AG09309 (cell line): Measurements from ENCODE around the gene JPH3.

Experiments
- DNase-seq: peaks from one replicate; pipeline ENCODE4 v3.0.0-alpha.2; 2010; ENCODE audit warnings: low read depth
- H3K4me3 ChIP-seq: 2 replicates; pipeline ENCODE4 v1.5.1; 2011; ENCODE audit warnings: mild to moderate bottlenecking, low read depth, low read length, moderate library complexity; ENCODE audit not compliant: control insufficient read depth
- TF ChIP-seq, protein P1 (sequence below): IDR thresholded peaks from 2 replicates; pipeline ENCODE4 v1.5.1; 2011; ENCODE audit warnings: mild to moderate bottlenecking, low read depth, low read length, inconsistent platforms; ENCODE audit not compliant: insufficient read depth, control insufficient read depth; ENCODE audit errors: missing control alignments

Gene JPH3

DNA sequence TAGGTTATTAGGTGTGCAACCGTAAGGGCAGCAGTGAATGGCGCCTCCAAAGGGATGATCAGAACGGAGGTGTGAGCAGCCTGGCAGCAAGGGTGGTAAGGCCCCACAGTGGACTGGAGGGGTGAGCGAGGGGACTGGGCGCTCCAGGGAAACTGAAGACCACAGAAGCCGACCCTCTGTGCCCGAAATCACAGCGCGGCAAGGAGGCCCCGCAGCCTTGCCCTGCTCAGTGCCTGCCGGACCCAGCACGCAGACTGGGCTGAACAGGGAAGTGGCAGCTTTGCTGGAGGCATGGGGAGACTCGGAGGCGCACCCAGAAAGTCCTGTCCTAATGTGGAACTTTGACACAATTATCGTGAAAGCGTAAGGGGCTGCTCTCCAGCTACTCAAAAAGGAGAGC lies 125.0 kb downstream of the JPH3 start:
- DNase-seq: no peak
- TF ChIP-seq, protein P1, sequence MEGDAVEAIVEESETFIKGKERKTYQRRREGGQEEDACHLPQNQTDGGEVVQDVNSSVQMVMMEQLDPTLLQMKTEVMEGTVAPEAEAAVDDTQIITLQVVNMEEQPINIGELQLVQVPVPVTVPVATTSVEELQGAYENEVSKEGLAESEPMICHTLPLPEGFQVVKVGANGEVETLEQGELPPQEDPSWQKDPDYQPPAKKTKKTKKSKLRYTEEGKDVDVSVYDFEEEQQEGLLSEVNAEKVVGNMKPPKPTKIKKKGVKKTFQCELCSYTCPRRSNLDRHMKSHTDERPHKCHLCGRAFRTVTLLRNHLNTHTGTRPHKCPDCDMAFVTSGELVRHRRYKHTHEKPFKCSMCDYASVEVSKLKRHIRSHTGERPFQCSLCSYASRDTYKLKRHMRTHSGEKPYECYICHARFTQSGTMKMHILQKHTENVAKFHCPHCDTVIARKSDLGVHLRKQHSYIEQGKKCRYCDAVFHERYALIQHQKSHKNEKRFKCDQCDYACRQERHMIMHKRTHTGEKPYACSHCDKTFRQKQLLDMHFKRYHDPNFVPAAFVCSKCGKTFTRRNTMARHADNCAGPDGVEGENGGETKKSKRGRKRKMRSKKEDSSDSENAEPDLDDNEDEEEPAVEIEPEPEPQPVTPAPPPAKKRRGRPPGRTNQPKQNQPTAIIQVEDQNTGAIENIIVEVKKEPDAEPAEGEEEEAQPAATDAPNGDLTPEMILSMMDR: no peak
- H3K4me3 ChIP-seq: no peak overlapping the region

DNA sequence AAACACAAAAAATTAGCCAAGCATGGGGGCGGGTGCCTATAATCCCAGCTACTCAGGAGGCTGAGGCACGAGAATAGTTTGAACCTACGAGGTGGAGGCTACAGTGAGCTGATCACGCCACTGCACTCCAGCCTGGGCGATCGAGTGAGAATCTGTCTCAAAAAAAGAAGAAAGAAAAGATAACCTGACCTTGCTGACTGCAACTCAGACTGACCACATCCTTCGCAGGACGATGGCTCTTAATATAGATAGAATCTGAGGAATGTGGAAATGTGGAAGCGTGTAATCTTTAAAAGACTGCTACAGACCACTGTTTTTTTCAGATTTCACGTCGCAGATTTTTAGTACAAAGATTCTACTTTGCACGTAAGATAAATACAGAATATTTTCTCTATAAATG lies 125.7 kb downstream of the JPH3 start:
- TF ChIP-seq, protein P1: no peak
- no peak overlapping the region for H3K4me3 ChIP-seq
- no peak for DNase-seq

DNA sequence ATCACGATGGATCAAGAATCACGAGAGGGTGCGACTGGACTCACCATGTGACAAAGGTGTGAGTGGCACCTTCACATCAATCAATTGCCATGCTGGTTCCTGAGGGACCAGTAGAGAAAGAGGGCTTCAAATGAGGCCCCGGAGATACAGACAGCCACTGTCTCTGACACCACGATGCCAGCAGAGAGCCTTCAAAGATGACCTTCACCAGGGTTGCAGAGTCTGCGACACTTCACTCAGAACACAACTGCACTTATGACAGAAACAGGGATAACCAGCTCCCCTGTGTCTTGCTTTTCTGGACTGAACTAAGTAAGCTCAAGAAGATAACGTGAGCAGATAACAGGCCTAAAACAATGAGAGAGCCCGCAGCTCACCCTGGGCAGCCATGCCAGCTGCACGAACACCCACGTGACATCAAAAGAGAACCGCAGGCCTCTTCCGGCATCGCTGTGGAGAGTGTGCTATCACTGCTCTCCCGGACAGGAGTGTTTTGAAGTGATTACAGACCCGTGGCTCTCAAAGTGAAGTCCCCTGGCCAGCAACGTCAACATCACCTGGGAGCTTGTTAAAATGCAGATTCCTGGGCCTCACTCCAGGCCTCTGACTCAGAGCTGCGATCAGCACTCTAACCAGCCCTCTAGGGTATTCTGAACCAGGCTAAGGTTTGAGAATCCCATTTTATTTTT lies 127.1 kb downstream of the JPH3 start:
- TF ChIP-seq, protein P1: no peak
- no peak overlapping the region for H3K4me3 ChIP-seq
- no peak for DNase-seq

DNA sequence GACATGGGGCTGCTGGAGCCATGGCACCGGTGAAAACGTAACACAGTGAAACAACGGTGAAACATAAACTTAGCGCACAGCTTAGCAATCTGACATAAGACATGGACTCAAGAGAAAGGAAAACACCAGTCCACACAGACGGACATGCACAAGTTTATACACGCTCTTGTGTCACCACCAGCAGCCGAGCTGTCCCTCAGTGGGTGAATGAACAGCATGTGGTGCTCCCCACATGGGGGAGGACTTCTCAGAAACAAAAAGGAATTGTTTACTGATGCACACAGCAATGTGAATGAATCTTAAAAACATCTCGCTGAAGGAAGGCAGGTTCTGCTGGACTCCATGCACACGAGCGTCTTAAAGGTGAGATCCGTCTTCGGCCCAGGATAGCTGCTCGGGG lies 129.3 kb downstream of the JPH3 start:
- TF ChIP-seq, protein P1: no peak
- H3K4me3 ChIP-seq: no peak overlapping the region
- no peak for DNase-seq

DNA sequence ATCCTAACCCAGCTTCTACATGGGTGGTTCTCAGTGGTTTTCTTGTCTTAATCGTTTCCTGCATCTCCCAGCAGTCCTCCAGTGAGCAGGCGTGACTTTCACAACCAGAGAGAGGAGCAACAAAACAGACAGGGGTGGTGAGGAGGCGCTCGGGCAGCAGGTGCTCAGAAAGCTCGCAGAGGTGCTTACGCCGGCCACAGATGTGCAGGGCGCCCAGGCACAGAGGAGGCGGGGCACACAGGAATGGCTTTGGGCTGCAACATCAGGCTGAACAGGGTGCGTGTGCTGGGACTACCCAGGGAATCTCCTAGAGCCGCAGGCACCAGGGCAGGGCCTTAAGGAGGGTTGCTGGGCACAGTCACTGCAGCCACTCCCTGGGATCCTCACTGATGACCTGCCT lies 130.9 kb downstream of the JPH3 start:
- TF ChIP-seq, protein P1: no peak
- DNase-seq: no peak

DNA sequence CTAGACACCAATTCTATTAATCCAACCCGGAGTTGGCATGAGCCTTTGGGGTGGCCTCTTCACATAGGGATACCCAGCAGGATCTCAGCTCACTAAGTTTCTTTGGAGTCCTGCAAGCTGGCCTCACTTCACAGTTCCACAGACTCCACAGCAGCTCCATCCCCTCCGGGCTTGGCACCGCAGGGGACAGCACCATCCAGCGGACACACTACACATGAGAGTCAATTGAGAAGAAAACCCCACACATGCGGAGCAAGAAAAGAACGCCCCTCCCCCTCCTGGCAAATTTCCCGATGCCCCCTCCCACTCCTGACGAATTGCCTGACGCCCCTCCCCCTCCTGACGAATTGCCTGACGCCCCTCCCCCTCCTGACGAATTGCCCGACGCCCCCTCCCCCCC lies 132.3 kb downstream of the JPH3 start:
- TF ChIP-seq, protein P1: no peak
- no peak for DNase-seq
- no peak overlapping the region for H3K4me3 ChIP-seq

More for the DNA sequence above, 130.9 kb downstream of the JPH3 start:
- no peak overlapping the region for H3K4me3 ChIP-seq
